Limb (tissue), 2 donors: ENCODE measurements around the gene PODN.

Source experiments
- DNase-seq, 2 donors: peaks; one replicate each; pipeline ENCODE4 v3.0.0-alpha.2; 2016; ENCODE audit errors: extremely low spot score in 2 of 2

Gene PODN, protein sequence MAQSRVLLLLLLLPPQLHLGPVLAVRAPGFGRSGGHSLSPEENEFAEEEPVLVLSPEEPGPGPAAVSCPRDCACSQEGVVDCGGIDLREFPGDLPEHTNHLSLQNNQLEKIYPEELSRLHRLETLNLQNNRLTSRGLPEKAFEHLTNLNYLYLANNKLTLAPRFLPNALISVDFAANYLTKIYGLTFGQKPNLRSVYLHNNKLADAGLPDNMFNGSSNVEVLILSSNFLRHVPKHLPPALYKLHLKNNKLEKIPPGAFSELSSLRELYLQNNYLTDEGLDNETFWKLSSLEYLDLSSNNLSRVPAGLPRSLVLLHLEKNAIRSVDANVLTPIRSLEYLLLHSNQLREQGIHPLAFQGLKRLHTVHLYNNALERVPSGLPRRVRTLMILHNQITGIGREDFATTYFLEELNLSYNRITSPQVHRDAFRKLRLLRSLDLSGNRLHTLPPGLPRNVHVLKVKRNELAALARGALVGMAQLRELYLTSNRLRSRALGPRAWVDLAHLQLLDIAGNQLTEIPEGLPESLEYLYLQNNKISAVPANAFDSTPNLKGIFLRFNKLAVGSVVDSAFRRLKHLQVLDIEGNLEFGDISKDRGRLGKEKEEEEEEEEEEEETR

DNA sequence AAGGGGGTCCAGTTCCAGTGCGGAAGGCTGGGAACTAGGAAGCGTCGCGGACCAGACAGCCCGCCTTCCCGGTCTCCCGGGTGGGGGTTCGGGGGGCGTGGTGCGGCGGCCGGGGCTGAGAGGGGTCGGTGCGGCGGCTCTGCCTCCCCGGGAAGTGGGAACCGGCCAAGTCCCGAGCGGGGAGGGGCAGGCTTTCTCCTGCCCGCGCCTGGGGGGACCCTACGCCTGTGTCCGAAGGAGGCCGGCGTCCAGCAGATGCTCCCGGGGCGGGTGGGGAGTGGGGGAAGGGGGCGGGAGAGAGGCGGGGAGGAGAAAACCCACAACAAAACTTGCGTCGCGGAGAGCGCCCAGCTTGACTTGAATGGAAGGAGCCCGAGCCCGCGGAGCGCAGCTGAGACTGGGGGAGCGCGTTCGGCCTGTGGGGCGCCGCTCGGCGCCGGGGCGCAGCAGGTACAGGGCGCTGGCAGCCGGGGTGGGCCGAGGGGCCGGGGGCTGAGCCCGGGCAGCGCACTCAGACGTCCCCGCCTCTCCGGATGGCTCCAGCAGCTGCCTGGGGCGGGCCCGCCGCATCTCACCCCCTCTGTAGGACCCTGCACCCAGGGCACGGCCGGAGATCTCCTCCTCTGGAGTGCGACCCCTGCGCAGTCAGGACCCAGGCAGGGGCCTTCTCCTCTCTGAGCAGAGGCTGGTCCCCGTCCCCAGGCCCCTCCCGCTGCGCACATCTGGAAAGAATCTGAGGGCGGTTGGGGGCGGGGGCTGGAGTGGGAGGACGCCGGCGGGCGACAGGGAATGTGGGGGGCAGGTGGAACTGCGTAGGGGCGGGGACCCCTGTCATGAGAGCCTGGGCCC, at the start of gene PODN:
Gene PODN, plus strand, starts transcription at position 355 of the 849 bp plus-strand sequence. CDS start 7,643 bp downstream, outside the sequence.
- DNase-seq, result peak in 1 of 2 donors; percentile 71

DNA sequence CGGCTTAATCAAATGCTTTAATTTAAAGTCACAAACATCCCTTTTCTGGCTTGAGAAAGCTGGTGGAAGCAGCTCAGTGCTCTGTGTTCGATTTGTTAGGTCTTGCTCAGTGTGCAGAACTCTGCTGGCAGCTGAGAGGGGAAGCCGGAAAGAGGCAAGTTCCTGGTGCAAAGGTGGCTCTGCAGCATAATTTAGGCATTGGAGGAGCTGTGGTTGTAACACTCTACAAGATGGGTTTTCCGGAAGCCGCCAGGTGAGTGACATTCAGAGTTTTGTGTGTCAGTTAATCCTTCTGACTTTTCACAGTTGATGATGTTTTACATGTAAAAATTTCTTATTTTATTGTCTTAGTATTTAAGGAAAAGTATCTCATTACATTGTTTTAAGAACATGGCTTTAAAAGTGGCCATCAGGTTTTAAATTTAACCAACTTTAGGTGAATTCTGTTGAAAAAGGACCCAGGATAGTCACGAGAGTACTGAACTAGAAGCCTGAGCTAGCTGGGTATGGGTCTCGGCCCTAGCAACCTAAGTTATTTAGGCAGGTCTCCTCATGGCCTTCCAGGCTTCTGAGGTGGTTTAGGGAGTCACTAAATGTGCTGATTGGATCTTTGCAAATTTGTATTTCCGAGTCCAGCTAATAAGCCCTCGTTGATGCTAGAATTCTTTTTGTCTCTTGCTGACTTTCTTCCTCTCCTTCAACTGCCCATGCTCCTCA, 47.1 kb upstream of the PODN start:
- peak; percentile 74 to 85 for DNase-seq

DNA sequence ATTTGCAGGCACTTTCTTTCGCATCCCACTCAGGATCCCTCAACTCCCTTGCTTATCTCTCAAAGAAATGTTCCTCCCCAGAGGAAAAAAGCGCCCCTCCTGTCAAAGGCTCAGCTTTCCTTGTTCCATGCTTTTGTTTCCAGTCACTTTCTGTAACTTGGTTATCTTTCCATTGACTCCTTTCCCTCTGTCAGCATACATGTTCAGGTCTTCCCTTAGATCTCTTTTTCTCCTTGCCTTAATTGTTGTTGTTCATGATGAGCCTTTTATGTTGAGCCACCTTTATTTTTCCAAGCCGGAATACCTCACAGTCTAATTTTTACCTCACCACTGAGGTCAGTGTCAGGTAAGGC, 46.5 kb upstream of the PODN start:
- DNase-seq, result no peak

DNA sequence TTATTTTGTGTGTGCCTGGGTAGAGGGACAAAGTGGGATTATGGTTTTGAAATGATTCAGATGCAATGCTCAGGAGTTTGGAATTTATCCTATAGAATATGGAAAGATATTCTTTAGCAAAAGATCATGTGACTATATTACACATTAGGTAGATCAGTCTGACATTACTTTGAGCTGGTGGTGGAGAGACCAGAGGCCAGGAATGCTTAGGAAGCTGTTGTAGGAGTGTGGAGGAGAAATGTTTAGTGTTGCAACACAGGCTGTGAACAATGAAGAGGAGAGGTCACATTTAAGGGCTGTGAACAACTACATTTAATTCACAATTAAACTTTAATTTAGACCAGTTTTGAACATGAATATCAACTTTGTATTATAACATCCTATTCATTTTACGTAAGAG, 45.3 kb upstream of the PODN start:
- DNase-seq, result no peak

DNA sequence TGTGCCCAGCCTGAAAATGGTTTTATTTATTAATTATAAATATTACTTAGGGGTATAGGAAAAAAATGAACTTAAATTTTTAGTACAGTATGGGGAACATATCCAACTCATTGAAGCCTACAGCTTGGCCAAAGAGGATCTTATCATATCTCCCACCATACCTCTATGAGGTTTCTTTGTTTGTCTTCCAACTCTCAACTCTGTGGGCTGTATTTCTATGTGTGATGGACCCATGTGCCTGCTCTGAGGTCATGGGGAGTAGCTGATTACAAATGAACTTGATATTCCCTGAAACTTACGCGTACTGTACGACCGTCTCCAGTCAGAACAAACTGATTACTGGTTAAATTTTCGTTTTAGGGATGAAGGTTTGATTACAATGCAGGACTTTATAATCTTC, 41.4 kb upstream of the PODN start:
- no peak for DNase-seq

DNA sequence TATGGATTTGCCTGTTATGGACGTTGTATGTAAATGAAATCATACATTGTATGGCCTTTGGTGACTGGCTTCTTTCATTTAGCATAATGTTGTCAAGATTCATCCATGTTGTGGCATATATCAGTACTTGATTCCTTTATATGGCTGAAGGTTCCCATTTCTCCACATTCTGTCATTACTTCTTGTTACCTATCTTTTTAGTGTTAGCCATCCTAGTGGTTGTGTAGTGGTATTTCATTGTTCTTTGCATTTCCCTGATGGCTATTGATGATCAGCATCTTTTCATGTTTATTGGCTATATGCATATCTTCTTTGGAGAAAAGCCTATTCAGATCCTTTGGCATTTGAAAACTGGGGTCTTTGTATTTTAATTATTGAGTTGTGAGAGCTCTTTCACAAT, 39.8 kb upstream of the PODN start:
- no peak for DNase-seq

DNA sequence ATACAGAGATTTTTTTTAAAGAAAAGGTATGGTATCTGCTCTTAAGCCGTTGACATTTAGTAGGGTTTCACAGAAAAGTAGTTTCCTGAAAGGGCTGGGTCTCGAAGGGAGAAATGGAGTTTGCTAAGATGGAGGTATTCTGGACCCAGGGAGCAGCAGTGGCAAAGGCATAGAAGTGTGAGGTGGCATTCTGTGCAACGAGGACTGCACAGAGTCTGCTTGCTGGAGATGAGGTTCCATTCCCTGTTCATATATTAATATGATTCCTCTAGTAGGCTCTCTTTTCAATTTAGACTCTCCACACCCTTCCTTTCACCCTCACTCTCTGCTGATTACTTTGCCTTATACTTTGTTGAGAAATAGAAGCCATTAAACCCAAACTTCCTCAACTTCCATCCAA, 38.5 kb upstream of the PODN start:
- no peak for DNase-seq

DNA sequence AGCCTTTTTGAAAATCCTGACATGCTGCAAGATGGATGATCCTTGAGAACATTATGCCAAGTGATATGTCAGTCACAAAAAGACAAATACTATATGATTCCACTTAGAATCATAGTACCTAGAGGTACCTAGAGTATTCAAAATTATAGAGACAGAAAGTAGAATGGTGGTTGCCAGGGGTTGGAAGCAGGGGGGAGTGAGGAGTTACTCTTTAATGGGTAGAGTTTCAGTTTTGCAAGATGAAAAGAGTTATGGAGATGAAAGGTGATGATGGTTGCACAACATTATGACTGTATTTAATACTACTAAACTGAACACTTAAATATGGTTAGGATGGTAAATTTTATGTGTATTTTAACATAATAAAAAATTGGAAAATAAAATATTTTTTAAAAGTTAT, 37.9 kb upstream of the PODN start:
- DNase-seq, result no peak

DNA sequence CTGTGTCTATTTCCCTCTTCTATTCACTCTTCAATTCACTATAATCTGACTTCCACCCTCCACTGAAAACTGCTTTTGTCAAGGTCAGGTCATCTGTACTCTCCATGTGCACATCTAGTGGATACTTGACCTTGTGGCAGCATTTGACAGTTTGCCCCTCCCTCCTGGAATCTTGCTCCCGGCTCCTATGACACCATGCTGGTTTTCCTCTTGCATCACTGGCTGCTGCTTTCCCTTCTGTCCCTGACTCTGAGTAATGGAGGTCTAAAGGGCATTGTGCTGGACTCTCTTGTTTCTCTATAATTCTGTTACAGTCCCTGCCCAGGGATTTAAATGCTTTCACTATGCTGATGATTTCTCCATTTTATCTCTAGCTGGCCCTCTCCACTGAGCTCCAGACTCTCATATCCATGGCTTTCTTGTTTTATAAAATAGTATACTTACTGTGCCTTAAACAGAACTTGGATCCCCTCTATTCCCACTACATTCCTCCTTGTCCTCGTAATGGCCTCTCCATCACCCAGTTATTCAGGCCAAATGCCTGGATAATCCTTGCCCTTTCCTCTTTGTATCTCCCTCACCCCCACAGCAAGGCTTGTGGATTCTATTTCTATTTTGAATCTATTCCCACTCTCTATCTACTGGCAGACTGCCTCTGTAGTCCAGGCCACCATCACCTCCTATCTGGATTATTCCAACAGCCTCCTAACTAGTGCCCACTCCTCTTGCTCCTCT, 36.8 kb upstream of the PODN start:
- no peak for DNase-seq

DNA sequence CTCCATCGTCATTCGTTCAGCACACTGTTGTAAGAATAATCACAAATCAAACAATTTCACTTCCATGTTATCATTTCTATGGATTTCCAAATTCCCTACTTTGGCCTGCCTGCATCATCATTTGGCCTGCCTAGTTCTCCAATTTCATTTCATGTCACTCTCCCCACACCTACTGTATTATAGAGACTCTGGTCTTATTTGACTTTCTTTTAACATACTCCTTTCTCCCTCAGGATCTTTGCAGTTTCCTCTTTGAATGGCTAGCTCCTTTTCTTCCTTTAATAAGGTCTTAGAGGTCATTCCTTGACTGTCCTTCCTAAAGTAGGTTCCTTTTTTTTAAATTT, 36.3 kb upstream of the PODN start:
- no peak for DNase-seq

DNA sequence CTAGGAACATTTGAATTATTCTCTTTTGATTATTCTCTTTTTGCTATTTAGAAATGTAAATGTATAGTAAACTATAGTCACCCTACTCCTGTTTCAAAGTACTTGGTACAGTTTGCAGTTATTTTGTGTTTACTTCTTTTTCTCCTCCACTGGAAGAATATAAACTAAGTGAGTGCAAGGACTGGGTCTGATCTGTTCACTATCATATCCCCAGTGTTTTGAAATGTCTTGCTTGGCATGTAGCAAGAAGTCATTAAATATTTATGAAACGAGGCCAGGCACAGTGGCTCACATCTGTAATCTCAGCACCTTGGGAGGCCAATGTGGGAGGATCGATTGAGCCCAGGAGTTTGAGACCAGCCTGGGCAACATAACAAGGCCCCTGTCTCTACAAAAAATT, 35.8 kb upstream of the PODN start:
- no peak for DNase-seq

DNA sequence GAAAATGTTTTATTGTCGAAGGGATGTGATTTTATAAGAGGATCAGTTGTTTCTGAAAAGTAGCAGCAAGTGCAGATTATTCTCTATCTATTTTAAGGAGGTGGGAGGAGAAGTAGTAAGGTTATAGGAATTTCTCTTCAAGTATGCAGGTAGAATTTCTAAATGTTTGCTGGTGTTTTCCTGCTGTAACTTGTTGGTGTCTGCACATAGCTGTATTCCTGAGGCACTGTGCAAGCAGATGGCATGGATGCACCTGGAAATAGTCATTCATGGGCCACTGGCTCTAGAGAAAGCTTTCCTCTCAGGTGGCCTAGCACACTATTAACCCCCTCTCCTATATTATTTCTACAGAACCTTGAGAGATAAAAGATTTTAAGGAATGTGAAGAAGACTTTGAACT, 30.3 kb upstream of the PODN start:
- DNase-seq, result no peak

DNA sequence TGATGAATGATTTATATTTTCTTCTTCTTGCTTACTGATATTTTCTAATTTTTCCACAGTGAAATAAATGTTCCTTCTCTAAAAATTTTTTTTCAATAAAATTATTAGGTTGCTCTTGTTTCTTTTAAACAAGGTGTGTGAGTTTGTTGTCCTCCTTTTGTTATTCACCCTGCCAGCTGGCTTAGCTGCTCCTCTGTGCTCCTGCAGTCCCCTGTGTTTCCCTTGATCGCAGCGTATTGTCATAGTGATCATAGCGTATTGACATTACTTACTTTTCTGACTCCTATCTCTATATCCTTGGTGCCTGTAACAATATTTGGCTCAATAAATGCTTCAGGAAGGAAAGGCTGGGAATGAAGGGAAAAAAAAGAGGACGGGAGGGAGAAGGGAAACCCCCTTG, 24.9 kb upstream of the PODN start:
- no peak for DNase-seq

DNA sequence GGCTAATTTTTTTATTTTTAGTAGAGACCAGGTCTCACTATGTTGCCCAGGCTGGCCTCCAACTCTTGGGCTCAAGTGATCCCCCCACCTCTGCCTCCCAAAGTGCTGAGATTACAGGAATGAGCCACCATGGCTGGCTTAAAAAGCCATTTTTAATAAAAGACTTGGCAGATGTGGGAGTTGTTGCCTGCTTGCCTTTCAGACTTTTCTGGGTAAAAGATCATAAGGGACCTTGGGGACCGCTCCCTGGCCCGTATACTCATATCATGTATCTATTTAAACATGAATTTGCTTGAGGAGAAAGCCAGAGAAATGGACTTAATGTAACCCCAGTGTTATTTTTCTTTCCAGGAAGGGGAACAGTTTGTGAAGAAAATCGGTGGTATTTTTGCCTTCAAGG, 23.4 kb upstream of the PODN start:
- peak in 1 of 2 donors; percentile 46 for DNase-seq

DNA sequence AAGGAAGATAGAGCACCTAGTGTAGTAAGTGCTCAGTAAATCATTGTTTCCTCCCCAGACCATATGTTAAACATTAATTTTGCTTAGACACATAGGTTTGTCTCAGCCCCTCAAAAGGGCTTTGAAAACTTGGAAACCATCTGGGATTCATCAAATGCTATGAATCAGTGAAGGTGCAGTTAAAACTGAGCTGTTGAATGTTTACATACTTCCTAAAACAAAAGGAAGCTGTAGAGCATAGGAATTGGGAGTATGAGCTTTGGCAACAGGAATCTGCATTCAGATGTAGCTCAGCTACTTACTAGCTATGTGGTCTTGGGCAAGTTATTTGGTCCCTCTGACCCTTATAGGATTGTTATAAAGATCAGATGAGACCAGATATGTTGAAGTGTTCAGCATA, 18.7 kb upstream of the PODN start:
- no peak for DNase-seq

DNA sequence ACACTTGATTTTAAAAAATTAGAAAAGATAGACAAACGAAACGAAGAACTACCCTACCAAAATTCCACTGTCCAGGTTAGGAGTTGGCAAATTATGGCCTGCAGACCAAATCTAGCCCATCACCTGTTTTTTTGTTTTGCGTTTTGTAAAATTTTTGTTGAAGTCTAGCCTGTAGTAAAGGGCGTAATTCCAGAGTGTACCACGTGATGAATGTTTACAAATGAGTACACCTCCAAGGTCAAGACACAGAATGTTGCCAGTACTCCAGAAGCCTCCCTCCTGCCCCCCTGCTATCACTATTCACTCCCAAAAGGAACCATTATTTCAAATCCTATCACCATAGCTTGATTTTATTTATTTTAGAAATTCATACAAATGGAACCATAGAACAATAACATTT, 17.1 kb upstream of the PODN start:
- no peak for DNase-seq

DNA sequence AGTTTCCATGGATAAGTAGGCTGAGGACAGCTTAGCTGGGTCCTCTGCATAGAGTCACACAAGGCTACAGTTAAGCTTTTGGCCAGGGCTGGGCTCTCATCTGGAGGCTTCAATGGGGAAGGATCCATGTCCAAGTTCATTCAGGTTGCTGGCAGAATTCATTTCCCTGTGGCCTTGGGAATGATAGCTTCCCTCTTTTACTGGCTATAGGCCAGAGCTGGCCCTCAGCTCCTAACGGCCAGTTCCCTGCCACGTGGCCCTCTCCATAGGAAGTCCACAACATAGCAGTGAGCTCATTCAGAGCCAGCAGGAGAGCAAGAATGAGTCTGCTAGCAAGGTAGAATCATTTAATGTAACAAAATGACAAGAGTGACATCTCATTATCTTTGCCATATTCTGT, 15.1 kb upstream of the PODN start:
- no peak for DNase-seq

DNA sequence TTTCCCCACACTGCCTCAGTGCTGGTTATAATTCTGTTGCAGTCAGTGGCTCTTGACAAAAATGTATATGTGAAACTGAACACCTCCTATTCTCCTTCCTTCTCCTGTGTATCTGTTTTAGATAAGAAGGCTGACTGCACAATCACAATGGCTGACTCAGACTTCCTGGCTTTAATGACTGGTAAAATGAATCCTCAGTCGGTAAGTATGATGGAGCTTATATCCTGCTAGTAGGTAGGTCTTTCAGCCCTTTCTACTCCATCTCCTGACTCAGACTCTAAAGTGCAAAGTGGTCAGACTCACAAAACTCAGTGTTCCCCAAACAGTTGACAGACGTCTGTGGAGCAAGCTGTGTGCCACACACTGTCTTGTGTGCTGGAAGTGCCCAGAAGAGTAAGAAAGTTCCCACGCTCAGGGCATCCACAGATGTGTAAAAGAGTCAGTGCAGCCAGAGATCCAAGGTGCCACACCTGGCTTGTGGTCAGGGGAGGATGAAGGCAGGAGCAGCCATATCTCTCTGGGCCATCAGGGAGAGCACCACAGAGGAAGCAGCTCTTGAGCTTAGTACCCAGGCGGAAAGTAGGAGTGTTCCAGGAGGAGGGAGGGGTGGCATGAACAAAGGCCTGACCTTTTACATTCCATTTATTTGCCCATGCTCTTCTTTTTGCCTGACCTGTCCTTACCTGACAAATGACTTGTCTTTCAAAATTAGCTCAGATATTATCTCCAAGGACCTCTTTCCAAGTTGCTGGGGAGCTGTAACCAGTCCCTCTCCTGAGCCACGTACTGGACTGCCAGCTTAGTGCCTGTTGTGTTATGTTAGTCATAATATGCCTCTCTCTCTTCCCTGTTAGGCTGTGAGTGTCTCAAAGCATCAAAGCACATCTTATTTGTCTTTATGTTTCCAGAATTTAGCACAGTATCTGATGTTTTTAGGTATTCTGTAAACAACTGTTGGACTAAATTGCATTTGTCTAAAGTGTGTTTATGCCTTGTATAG, 14.0 kb upstream of the PODN start:
- no peak for DNase-seq

DNA sequence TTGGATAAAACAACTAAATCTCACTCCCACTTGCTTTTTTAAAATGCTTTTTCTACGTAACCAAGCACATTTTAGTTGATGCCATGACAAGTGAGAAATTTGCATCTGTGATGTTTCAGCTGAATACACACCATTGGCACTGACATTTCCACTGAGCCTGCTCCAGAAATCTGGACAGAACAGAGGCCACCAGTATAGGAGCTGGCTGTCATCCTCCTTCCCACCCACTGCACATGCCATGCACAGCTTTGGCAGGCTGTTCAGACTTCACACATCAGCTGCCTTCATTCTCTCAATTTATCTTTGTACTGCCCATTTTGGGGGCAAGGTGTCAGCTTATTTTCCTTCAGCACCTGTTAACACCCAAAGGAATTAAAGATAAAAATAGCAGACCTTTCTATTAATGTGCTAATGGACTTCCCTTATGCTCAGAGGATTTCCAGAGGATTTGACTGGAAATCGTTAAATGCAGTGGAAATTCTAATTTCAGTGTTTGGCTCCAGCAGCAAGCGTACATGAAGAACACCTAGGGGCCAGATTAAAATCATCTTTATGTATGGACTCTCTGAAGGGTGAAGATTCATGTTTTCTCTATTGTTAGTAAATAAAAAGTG, 12.9 kb upstream of the PODN start:
- DNase-seq, result no peak

DNA sequence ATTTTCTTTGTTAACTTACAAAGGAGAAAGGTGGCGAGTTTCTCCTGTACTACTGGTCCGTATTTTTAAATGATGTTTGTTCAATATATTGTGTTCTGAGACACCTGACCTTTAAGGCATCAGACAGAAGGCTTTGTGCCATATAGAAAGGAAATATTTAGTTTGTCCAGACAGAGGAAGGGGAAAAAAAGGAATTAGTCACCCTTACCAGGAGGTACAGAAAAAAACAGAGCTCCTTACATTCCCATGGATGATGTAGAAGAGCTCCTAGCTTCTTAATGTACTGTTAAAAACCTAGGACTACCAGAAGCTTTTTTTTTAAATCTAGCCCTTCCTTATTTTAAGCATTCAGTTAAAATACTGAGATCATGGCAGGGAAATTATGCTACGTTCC, 12.4 kb upstream of the PODN start:
- no peak for DNase-seq
